Measurements from ENCODE around the gene ZNF350. TPM values are rescaled to one million over a fixed set of nuclear protein-coding genes. Genes with fewer than 3 reads are reported as not detected.

Gene ZNF350
- polyA plus RNA-seq, 1 of the 3 experiments (the other 2 are of a cell fraction), result 3.4 TPM

GRCh38 chr19:51994048-51994644 is 7.5 kb upstream of the ZNF350 start:
- no peak for TF ChIP-seq SIN3A (IDR thresholded peaks at IDR 0.05; ENCODE audit: borderline replicate concordance, low read depth, low read length)
- no peak for TF ChIP-seq FOXJ3 (CRISPR knock-in tag; IDR thresholded peaks at IDR 0.05)
- TF ChIP-seq RAD21 (IDR thresholded peaks at IDR 0.05; ENCODE audit: low read length), result no peak
- TF ChIP-seq RCOR1 (IDR thresholded peaks at IDR 0.05; ENCODE audit: low read length), result no peak
- no peak for TF ChIP-seq JUND (IDR thresholded peaks at IDR 0.05)
- TF ChIP-seq POLR2AphosphoS5 (IDR thresholded peaks at IDR 0.05; ENCODE audit: low read depth, low read length), result no peak
- TF ChIP-seq FOXM1 (IDR thresholded peaks at IDR 0.05; ENCODE audit: low read depth), result no peak
- no peak for TF ChIP-seq USF2 (IDR thresholded peaks at IDR 0.05; ENCODE audit: borderline replicate concordance, low read depth, low read length)
- no peak for TF ChIP-seq EZH2phosphoT487 (IDR thresholded peaks at IDR 0.05; ENCODE audit: borderline replicate concordance, low read depth)
- TF ChIP-seq CTCF (IDR thresholded peaks at IDR 0.05), result no peak
- TF ChIP-seq, protein P1, sequence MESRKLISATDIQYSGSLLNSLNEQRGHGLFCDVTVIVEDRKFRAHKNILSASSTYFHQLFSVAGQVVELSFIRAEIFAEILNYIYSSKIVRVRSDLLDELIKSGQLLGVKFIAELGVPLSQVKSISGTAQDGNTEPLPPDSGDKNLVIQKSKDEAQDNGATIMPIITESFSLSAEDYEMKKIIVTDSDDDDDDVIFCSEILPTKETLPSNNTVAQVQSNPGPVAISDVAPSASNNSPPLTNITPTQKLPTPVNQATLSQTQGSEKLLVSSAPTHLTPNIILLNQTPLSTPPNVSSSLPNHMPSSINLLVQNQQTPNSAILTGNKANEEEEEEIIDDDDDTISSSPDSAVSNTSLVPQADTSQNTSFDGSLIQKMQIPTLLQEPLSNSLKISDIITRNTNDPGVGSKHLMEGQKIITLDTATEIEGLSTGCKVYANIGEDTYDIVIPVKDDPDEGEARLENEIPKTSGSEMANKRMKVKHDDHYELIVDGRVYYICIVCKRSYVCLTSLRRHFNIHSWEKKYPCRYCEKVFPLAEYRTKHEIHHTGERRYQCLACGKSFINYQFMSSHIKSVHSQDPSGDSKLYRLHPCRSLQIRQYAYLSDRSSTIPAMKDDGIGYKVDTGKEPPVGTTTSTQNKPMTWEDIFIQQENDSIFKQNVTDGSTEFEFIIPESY (IDR thresholded peaks at IDR 0.05; ENCODE audit: borderline replicate concordance, low read depth), result no peak
- TF ChIP-seq SMC3 (IDR thresholded peaks at IDR 0.05; ENCODE audit: low read depth, low read length), result no peak
- TF ChIP-seq NFIC (IDR thresholded peaks at IDR 0.05; ENCODE audit: borderline replicate concordance), result no peak
- TF ChIP-seq MEF2A (IDR thresholded peaks at IDR 0.05; ENCODE audit: borderline replicate concordance, low read depth), result no peak
- TF ChIP-seq, protein P2, sequence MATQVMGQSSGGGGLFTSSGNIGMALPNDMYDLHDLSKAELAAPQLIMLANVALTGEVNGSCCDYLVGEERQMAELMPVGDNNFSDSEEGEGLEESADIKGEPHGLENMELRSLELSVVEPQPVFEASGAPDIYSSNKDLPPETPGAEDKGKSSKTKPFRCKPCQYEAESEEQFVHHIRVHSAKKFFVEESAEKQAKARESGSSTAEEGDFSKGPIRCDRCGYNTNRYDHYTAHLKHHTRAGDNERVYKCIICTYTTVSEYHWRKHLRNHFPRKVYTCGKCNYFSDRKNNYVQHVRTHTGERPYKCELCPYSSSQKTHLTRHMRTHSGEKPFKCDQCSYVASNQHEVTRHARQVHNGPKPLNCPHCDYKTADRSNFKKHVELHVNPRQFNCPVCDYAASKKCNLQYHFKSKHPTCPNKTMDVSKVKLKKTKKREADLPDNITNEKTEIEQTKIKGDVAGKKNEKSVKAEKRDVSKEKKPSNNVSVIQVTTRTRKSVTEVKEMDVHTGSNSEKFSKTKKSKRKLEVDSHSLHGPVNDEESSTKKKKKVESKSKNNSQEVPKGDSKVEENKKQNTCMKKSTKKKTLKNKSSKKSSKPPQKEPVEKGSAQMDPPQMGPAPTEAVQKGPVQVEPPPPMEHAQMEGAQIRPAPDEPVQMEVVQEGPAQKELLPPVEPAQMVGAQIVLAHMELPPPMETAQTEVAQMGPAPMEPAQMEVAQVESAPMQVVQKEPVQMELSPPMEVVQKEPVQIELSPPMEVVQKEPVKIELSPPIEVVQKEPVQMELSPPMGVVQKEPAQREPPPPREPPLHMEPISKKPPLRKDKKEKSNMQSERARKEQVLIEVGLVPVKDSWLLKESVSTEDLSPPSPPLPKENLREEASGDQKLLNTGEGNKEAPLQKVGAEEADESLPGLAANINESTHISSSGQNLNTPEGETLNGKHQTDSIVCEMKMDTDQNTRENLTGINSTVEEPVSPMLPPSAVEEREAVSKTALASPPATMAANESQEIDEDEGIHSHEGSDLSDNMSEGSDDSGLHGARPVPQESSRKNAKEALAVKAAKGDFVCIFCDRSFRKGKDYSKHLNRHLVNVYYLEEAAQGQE (IDR thresholded peaks at IDR 0.05; ENCODE audit: low read depth, low read length), result no peak
- TF ChIP-seq YY1 (IDR thresholded peaks at IDR 0.05; ENCODE audit: low read depth), result no peak
- no peak for TF ChIP-seq EP300 (IDR thresholded peaks at IDR 0.05; ENCODE audit: borderline replicate concordance in 1 of 2, low read depth in 1 of 2, low read length in 1 of 2)
- no peak for TF ChIP-seq RXRA (IDR thresholded peaks at IDR 0.05; ENCODE audit: borderline replicate concordance, low read depth)
- no peaks in the 10 kb centered on the region for H3F3A ChIP-seq (replicated peaks; ENCODE audit: insufficient read depth)
- ChIA-PET CTCF (interaction anchor here (1.0 kb wide), 1 partner anchor 13 kb away, joined by 3 read pairs; no protein-coding TSS in a partner anchor), POLR2A (no interaction called here)
- no peaks in the 10 kb centered on the region for H3K9me2 ChIP-seq
- H3K27ac ChIP-seq (ENCODE audit: low read depth in 2 of 2, low read length in 1 of 2), result no peak overlapping the region
- H3K4me3 ChIP-seq (ENCODE audit: low read depth in 2 of 2, low read length in 1 of 2), result peak overlapping the region in 1 of 2 experiments; percentile 12; a peak in 1 of 4 replicates
- H4K20me1 ChIP-seq (ENCODE audit: insufficient read depth), result no peaks in the 10 kb centered on the region
- DNase-seq, result no peak
- H3K36me3 ChIP-seq (replicated peaks in 1 of 2; ENCODE audit: control insufficient read depth in 1 of 2, insufficient read depth in 2 of 2, low read length in 1 of 2), result peaks cover 34 to 75% of the 10 kb centered on the region in 2 experiments
- no peak overlapping the region for H3K4me2 ChIP-seq
- no peaks in the 10 kb centered on the region for H3K79me2 ChIP-seq (ENCODE audit: insufficient read depth)
- no peaks in the 10 kb centered on the region for H3K27me3 ChIP-seq (ENCODE audit: insufficient read depth)
- H3K9me3 ChIP-seq, result peaks cover 47% of the 10 kb centered on the region; the same call in 1 of the 2 replicates
- H2AFZ ChIP-seq (ENCODE audit: low read depth), result no peak overlapping the region
- no peaks in the 10 kb centered on the region for H3K4me1 ChIP-seq (ENCODE audit: control insufficient read depth in 1 of 2, insufficient read depth in 2 of 2, low read depth in 1 of 2, low read length in 1 of 2)
- WGBS (ENCODE audit: low lambda C conversion rate), result 100% methylated on average over 2 of the region's 2 CpGs
- no peak overlapping the region for H3K9ac ChIP-seq
